ENCODE measurements around the gene ATXN3L.
A peak's percentile ranks its signal among the peaks of the same experiment; 100 is the strongest.

Gene ATXN3L

DNA sequence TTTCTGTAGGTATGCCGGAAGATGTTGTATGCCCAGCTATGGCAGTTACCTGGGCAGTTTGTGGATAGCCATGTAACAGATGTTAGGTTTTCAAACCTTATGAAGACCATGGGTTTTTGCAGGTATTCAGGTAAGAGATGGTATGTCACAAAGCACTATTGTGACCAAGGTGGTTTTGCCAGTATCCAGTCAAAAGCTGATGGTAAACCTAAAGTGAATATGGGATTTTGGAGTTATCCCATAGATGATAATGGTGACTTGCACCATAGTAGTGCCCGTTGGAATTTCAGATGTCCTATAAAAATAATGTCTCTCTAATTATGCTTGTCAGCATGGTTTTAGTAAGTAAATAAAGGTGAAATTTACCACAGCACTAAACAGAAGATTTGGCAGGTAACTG lies at the start of gene ATXN3L:
Gene ATXN3L, minus strand, starts transcription at position 101 of the 400 bp plus-strand sequence. CDS start 119 bp downstream, outside the sequence.
- no peak for DNase-seq

DNA sequence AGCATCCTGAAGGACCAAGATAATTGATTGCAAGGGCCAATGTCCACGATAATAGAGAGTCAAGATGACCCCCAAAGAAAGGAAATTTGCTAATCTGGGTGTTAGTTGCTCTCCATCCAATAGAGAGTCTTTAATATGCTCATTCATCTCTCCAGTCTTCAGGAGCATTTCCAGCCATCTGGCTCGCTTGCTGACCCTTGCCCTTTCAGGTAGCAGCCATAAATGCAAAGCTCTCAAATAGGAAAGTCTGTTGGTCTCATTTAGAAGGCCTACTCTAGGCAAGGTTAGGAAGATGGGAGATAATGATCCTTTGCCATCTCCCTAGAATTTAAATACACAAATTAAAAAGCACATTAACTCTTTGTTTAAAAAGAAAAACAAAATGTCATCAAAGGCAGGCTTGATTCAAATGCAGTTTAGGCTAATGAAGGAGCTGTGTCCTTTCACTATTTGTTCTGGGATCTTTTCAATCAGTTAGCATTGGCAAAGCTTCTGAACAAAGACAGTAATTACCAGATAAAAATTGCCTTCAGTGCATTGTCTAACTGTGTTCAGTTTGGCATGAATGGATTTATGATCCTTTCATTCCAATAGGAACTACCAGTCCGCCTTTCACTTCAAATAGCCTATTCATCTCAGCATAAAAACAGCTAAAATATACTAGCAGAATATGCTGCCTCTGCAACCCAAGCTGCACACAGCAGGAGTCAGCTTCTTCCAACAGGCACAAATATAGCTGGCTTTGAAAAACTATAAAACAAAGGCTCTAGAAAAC lies 49.6 kb upstream of the ATXN3L start:
- DNase-seq, result peak in 3 of 56 donors; percentile 0 to 11 (median 1)

DNA sequence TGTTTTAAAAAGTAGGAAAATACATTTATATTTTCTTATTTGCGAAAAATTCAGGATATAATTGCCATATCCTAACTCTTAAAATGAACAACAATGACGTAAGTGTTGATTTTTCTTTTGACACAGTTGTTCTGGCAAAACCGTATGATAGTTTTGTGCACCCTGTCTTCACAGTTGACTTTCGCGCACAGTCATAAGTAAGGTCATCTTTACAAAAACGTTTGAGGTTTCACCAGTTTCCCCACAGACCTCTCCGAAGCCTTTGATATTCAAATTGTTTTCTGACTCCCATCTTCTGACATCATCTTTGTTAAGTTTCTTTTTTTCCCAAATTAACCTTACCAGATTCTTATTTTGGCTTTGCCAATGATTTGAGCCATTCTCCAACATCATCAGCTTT lies 48.1 kb upstream of the ATXN3L start:
- DNase-seq, result no peak

DNA sequence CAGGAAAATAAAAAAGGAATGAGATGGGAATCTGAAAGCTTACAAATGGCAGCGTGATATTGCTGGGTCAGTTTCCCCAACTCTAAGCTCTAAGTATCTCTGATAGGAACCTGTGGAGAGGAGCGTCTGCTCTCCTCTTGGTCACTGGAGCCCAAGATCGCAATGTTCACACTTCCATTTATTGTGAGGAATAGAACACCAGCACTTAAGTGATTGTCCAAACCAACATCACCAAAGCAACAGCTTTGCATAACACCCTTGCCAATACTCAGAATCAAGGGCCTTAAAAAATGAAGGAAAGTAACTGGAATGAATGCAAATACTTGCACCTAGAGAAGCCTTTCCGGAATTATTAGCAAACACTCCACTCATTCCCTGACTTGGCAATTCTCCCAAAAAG lies 46.8 kb upstream of the ATXN3L start:
- DNase-seq, result no peak

DNA sequence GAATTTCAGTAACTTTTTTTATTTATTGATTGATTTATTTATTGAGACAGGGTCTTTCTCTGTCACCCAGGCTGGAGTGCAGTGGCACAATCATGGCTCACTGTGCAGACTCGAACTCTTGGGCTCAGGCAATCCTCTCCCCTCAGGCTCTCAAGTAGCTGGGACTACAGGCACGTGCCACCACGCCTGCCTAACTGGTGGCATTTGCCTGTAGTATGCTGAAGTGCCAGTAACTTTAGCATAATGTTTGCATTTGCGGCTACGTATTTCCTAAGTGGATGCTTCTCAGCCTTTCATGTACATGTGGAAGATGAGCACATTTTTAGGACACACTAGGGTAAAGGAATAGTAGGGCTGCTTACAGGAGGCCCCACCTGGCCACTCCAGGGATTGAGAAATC lies 45.3 kb upstream of the ATXN3L start:
- DNase-seq, result no peak

DNA sequence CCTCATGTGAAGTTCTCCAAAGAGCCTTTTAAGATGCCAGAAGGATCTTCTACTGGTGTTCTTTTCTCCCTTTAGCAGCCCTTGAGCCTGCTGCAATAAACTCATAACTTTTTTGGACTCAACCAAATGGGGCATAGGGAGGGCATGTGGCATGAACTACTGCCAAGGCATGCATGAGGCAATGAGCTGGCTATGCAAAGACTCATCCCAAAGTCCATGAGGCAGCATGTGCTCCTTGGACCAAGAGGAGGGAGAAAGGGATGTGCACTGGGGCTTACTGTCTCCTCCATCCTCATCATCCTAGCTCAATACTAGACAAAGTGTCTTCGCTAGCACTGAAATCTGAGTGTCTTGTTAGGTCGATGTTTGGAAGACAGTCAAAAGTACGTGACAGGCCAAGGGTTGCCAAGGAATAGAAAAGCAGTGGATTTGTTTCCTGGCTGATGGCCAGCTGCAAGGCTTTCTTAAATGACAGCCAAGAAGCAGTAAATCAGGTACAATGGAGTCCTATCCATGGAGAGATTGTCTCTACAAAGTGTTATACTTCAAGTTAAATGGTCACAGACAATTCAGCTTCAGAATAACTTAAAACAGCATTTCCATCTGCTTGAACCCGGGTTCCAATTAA lies 44.5 kb upstream of the ATXN3L start:
- no peak for DNase-seq

DNA sequence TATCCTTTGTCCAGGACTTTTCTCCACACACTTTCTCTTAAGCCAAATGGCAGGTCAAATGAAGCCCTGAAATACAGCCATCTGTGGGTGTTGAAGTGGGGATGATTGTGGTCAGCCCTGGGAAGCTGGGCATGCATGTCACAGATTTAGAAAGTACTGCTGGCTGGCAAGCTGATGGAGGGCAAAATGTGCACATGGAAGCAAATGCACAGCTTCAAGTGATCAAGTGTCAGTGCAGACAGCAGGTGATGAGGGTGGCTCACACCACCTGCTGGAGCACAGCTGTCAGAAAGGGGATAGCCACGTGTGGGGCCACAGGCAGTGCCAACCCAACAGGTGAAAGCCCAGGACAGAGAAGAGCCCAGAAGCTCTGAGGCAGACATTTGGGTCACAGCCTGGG lies 40.3 kb upstream of the ATXN3L start:
- no peak for DNase-seq

DNA sequence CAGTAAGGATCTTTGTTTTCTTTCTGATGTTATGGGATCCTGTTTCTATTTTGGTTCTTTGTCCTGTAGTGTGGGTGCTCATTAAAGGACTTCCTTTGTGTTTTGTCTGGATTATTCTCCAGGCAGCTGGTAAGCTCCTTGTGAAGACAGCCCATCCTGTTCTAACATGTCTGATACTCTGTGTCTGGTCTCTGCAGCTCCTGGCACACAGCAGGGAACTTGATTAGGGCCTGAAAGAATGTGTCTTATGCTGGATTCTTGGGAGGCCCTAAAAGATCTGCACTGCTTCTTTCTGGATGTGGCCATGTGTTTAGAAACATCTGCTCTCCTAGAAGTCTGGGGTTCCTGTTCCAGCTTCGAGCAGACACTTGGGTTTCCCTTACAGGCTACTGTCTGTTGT lies 38.1 kb upstream of the ATXN3L start:
- no peak for DNase-seq

DNA sequence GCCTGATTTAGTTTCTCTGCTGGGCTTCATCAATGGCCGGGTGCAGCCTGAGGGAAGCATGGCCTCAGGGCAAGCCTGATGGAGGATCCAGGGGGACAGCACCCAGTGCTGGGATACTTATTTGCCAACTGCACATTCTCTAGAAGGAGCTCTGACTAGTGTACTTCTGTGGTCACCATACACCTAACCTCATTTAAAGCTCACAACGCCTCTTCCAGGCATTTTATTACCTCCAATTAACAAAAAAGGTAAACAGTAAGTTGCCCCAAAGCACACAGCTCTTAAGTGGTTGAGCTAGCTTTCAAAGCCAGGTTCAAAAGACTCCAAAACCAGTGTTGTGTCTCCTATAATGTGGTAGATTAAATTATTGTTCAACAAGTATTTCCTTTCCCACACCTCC lies 26.8 kb upstream of the ATXN3L start:
- no peak for DNase-seq

DNA sequence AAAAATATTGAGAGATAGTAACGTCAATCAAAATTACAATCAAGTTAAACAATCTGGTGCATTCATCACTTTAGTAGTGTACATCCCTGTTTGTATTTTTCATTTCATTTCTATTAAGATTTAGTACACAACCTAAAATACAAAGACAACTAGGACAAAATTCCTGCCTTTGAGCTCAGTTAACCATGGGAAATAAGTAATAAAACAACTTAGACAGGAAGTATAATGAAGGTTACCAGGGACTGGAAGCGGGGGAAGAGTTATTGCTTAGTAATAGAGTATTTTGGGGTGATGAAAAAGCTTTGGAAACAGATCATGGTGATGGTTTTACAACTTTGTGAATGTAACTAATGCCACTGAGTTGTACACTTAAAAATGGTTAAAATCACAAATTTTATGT lies 25.6 kb upstream of the ATXN3L start:
- no peak for DNase-seq

DNA sequence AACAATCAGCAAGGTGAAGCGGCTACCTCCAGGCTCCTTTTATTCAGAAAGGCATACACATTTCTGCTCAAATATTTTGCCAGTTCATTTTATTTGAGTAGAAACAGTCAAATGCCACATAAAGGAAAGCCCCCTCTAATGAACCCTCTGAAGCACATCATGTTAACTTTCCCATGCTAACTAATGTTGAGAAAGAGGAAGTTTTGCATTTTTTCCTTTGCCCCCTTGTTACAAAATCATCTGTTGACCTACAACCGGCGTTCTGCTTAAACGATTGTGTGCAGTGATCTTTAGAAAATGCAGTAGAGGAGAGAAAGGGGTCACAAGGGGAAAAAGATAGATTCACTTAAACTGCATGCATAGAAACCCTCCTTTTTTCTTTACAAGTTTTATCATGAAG lies 25.2 kb upstream of the ATXN3L start:
- no peak for DNase-seq

DNA sequence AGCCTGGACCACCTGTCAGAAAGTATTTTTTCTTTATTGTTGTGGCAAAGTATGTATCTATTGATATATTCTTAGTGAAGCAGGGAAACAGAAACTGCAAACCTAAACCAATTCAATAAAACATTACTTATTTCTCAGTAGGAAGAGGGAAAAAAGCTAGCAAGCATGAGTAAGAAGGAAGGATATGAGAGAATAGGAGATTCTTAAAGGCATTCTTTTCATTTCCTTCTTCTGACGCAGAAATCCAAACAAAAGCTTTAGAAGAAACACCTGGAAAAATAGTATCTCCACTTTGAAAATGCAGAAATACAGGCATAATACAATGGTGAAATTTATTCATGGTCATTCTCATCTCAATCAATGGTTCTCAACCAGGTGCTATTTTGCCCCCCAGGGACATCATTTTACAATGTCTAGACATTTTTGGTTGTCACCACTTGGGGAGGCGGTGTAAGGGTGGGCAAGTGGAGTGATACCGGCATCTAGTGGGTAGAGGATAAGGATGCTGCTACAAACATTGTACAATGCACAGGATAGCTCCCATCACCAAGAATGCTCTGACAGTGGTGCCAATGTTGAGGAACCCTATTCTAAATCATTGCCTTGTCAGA lies 21.7 kb upstream of the ATXN3L start:
- no peak for DNase-seq

DNA sequence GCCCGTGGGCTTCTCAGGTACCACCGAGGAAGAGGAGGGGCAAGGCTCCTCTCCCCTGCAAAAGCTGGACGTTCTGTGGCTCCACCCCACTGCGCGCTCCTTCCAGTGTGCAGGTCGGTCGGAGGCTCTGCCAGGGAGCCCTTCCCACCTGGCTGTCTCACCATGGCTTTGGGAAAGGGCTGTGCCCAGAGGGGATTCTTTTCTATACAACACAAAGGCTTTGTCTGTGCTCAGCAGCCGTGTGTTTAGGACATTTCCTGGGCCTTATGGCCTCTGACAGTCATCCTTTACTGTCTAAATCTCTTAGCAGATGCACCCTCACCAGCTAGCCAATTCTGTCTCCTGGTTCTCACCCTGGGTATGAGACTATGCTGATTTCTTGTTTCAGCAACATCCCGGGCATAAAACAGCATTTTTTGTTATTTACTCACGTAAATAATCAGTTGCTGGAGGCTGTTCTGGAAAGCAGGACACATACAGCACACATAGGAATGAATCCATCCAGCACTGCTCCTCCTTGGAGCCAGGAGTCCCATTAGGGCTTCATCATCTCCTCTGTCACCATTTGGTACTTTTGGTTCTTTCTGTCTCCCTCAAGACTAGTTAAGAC lies 20.4 kb upstream of the ATXN3L start:
- no peak for DNase-seq

DNA sequence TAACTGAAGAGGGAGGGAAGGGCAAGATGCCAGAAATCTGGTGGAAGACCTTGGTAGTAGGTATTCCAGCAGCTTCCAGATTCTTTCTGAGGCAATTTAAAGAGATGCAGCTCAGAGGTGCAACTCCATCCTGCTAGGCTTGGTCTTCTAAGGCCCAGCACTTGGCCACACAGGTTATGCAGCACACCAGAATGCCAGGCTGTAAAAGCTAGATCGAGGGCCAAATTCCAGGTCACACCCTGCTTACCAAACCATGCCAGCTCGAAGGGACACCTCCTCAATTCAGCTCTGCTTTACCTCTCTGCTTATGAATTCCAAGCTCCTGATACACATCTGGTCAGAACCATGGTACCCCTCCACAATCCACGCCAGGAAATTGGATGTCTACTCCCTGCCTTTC lies 19.8 kb upstream of the ATXN3L start:
- DNase-seq, result no peak

DNA sequence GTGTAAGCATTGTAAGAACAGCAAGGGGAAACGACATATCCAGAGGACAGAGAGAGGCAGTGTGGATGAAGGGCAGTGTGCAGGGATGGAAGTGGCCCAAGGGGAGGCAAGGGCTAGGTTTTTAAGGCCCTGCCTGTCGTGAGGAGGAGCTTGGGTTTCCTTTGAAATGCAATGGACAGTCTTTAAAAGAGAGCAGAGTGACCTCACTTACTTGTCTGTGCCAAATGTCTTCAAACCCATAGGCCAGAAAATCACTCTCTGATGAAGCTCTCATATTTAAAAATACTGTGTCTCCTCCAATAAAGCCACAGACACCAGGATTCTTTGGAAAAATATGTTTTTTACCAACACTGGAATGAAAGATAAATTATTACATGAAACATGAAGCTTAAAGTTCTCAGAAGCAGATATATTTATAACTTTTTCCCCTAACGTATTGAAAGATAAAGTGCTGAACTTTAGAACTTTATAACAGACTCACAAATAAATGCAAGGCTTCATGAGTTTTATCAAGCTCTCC lies 19.2 kb upstream of the ATXN3L start:
- no peak for DNase-seq

DNA sequence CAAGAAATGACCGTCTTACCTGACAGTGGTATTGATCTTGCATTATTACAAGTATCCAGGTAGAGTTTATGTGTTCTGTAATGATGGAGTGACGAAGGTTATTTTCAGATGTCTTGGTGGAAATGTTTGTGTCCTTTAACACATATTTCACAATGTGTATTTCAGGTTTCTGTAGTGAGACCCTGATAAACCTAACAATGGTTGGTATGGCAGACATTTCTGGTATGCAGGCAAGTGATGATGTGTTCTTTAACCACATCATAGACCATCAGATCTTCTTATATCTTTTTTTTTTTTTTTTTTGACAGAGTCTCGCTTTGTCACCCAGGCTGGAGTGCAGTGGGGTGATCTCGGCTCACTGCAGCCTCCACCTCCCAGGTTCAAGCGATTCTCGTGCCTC lies 14.6 kb upstream of the ATXN3L start:
- DNase-seq, result no peak

DNA sequence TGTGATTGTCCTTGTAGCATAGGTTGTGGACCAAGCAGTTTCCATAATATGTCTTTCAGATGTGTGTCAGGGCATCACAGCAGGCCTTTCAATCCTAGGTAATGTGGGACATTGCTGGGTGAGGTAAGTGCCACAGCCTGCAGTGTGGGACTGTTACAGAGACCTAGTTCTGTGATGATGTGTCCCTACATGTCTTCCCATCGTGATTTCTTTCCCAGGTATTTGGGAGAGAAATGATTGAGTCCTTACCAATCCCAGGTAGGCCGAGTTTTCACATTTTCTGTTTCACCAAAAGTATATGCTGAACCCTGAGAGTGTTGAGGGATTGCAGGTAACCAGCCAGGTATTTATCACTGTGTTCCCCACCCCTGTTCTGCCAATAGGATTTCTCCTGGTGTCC lies 10.6 kb upstream of the ATXN3L start:
- DNase-seq, result no peak

DNA sequence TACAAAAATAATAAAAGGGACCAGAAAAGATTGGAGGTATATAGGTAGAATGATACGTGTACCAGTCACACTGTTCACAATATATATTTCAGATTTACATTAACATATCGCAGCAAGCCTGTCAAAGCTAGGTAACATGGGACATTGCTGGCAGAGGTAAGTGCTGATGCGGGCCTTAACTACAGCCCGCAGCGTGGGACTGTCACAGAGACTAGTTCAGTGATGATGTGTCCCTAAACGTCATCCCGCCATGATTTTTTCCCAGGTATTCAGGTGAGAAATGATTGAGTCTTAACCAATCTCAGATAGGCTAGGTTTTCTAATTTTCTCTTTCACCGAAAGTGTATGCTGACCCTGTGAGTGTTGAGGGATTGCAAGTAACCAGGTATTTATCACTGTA lies 7.8 kb upstream of the ATXN3L start:
- DNase-seq, result no peak

DNA sequence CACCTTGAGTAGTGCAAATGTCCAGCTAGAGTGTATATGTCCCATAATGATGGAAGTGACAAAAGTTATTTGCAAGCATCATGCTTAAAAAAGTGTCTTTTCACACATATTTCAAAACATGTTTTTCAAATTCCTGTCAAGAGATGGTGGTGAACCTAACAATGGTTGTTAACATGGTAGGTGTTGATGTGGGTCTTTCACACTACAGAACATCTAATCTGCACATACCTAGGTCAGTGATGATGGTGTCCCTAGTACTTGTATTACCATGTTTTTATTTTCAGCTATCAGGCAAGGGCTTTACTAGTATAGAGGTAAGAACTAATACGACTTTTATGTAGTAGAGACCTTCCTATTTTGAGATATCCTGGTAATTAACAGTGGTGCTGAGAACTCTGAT lies 3.4 kb upstream of the ATXN3L start:
- no peak for DNase-seq

DNA sequence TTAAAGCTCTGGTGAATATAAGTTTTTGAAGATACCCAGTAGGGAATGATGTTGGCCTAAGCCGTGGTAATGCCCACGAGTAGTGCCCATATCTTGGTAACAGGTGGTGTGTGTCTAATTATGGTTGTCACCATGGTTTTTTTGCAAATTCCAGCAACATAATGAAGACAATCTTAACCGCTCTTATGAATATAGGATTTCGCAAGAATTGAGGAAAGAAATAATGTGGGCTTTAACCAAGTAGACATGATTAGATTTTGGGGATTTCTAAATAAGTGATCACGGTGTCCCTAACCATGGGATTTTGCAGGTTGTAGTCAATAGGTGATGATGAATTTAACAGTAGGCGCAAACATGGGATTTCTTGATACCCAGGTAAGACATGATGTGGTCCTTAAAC lies 2.5 kb downstream of the ATXN3L start:
- DNase-seq, result no peak

DNA sequence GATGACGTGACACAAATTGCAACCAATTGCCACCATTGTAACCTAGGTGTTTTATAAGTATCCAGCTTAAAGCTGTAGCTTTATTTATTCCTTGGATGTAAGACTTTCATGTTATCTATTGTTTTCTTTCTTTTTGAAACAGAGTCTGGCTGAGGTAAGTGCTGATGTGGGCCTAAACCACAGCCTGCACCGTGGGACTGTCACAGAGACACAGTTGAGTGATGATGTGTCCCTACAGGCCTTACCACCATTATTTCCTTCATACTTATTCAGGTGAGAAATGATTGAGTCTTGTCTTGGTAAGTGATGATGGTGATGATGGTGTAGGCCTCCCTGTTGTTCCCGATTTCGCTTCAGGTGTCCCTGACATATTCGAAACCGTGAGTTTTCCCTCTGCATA lies 8.3 kb downstream of the ATXN3L start:
- no peak for DNase-seq

DNA sequence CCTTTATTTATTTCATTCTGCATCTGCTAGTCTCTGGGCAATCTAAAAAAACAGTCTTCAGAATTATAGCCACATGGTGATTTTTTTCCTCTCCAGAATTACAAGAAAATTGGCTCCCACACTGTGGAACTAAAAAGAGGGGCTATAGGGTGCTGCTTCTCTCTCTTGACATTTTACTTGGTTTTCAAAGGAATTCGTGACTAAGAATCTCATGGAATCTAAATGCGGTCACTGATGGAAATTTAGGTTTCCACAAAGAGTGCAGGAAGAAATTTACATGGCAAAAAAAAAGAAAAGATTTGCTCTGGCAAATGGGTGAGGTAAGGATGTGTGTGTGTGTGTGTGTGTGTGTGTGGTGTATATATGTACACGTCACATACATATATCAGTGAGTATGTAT lies 10.2 kb downstream of the ATXN3L start:
- no peak for DNase-seq
